Measurements from ENCODE around the gene PDE8B. TPM values are rescaled to one million over a fixed set of nuclear protein-coding genes. Genes with fewer than 3 reads are reported as not detected.

PDE8B gene
- total RNA-seq, 1 experiment from 2014 or later, result 0.07 TPM

DNA sequence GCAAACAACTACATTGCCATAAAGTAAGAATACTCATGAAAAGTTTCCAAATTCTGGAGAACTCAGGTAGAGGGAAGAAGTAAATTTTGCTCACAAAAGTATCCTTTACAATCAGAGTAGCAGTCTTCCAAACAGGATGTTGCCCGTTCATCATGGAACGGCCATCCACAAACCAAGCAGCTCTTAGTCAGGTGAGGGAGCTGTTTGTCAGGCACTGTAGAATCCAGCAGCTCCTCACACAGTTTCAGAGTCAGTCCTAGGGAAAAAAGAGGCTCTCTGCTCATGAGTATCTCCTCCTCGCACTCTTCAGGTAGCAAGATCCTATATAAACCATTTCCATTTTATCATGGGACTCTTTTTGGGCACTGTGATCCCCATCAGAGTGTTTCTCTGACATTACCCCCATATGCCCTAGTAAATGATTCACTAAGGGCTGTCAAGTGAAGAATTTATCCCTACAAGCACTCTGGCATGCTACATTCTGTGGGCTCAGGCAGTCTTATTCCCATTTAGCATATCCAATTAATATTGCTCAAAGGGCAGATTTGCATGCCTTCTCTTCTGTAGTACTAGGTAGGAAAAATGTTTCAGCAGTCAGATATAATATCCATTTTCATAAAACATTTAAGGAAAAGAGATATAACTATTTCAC, 183.7 kb downstream of the PDE8B start:
- Histone ChIP-seq H3K27ac (ENCODE audit: insufficient read length, low read depth, low read length) (no peak overlapping the region), H3K9ac (ENCODE audit: extremely low read depth, insufficient read length, low read length) (no peak overlapping the region), H3K14ac (ENCODE audit: insufficient read depth, low read length) (no peak overlapping the region), H4K8ac (replicated peaks; ENCODE audit: insufficient read length, low read depth, low read length) (no peak overlapping the region), H3K27me3 (ENCODE audit: insufficient read depth, low read length) (no peaks in the 10 kb centered on the region), H2BK20ac (ENCODE audit: low read depth, low read length, poor library complexity, severe bottlenecking) (no peak overlapping the region), H3K4ac (ENCODE audit: low read depth, low read length) (no peak overlapping the region), H3K79me1 (ENCODE audit: insufficient read depth, low read depth, low read length, poor library complexity, severe bottlenecking) (no peaks in the 10 kb centered on the region), H3K4me1 (ENCODE audit: insufficient read depth, low read length) (no peaks in the 10 kb centered on the region), H3K18ac (ENCODE audit: insufficient read length, low read depth, low read length) (no peak overlapping the region), H3K4me2 (ENCODE audit: insufficient read depth, insufficient read length, low read length) (no peak overlapping the region), H3K79me2 (ENCODE audit: insufficient read depth, low read length) (no peaks in the 10 kb centered on the region), H3K23me2 (ENCODE audit: insufficient read length, low read depth, low read length, poor library complexity, severe bottlenecking) (no peaks in the 10 kb centered on the region), H3K56ac (ENCODE audit: insufficient read length, low read depth, low read length) (no peak overlapping the region), H2AFZ (ENCODE audit: low read length) (no peak overlapping the region), H4K20me1 (ENCODE audit: control insufficient read depth, insufficient read depth, insufficient read length) (no peaks in the 10 kb centered on the region), H3K23ac (ENCODE audit: insufficient read length, low read depth, low read length) (no peak overlapping the region), H2BK120ac (ENCODE audit: low read depth, low read length, poor library complexity, severe bottlenecking) (no peak overlapping the region), H2AK5ac (ENCODE audit: insufficient read length, low read length) (no peak overlapping the region), H2BK15ac (ENCODE audit: low read depth, low read length) (no peak overlapping the region), H3T11ph (ENCODE audit: low read length) (no peak overlapping the region), H2BK12ac (ENCODE audit: insufficient read length, low read depth, low read length) (no peak overlapping the region), H3K9me3 (ENCODE audit: control insufficient read depth, low read depth, low read length) (no peaks in the 10 kb centered on the region), H4K5ac (ENCODE audit: insufficient read length, low read depth, low read length) (no peak overlapping the region), H4K91ac (ENCODE audit: insufficient read length, low read depth, low read length) (no peak overlapping the region), H2BK5ac (ENCODE audit: insufficient read length, low read length) (no peak overlapping the region)
- TF ChIP-seq, protein P1, sequence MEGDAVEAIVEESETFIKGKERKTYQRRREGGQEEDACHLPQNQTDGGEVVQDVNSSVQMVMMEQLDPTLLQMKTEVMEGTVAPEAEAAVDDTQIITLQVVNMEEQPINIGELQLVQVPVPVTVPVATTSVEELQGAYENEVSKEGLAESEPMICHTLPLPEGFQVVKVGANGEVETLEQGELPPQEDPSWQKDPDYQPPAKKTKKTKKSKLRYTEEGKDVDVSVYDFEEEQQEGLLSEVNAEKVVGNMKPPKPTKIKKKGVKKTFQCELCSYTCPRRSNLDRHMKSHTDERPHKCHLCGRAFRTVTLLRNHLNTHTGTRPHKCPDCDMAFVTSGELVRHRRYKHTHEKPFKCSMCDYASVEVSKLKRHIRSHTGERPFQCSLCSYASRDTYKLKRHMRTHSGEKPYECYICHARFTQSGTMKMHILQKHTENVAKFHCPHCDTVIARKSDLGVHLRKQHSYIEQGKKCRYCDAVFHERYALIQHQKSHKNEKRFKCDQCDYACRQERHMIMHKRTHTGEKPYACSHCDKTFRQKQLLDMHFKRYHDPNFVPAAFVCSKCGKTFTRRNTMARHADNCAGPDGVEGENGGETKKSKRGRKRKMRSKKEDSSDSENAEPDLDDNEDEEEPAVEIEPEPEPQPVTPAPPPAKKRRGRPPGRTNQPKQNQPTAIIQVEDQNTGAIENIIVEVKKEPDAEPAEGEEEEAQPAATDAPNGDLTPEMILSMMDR (conservative IDR thresholded peaks at IDR 0.05), result no peak
- Mint-ChIP-seq H3K27ac (no peak overlapping the region; a peak in 1 of 7 replicates), H3K9me3 (peaks cover 0 to 3% of the 10 kb centered on the region in 2 experiments; a peak in 1 of 5 replicates), H3K4me1 (peaks cover 0 to 9% of the 10 kb centered on the region in 2 experiments; a peak in 3 of 4 replicates), H3K27me3 (ENCODE audit: low read depth) (no peaks in the 10 kb centered on the region), H3K4me3 (no peak overlapping the region), H3K36me3 (ENCODE audit: insufficient read depth in 1 of 3, low read depth in 3 of 3) (peaks cover 0 to 3% (median 0%) of the 10 kb centered on the region in 3 experiments; a peak in 2 of 7 replicates)
- no peak for DNase-seq
- no CpG with 5 or more reads among the region's 3 CpGs for WGBS (ENCODE audit: extremely low coverage, insufficient read length, low lambda C conversion rate)
